Sigmoid colon (tissue), 4 donors: Measurements from ENCODE around the gene NHLH1.

Source experiments
- CTCF ChIP-seq, 4 experiments: fragments of 450-650 bp in 3 of 4; fragments of 200-600 bp in 1 of 4; IDR thresholded peaks; one replicate each; pipeline ENCODE4 v1.5.1; 2016 to 2019; ENCODE audit warnings: antibody characterized with exemption in 4 of 4, mild to moderate bottlenecking in 3 of 4, moderate library complexity in 2 of 4
- EP300 ChIP-seq, 4 donors: sonication (generic); formaldehyde crosslinking; IDR thresholded peaks; one replicate each; pipeline ENCODE4 v1.6.1; 2017; ENCODE audit warnings: antibody characterized with exemption in 4 of 4
- POLR2A ChIP-seq, 2 donors: fragments of 450-650 bp; IDR thresholded peaks; one replicate each; pipeline ENCODE4 v1.6.1; 2016; ENCODE audit warnings: antibody characterized with exemption in 2 of 2, mild to moderate bottlenecking in 2 of 2, moderate library complexity in 2 of 2

GRCh38 chr1:160362168-160362957 lies 4.5 kb upstream of the NHLH1 start:
- no peak for TF ChIP-seq POLR2A (IDR thresholded peaks at IDR 0.05)
- TF ChIP-seq CTCF (IDR thresholded peaks at IDR 0.05), result no peak
- no peak for TF ChIP-seq EP300 (IDR thresholded peaks at IDR 0.05)
